ENCODE data around the gene TGIF2.
A peak's percentile ranks its signal among the peaks of the same experiment; 100 is the strongest.

Gene TGIF2

GRCh38 chr20:36582821-36583220 lies 9.4 kb downstream of the TGIF2 start:
- Histone ChIP-seq H3K4me1 (ENCODE audit: insufficient read depth, low read length) (peaks cover 30% of the 10 kb centered on the region), H3K9ac (ENCODE audit: low read depth, low read length) (no peak overlapping the region), H3K9me3 (ENCODE audit: control insufficient read depth, insufficient read depth, low read length) (no peaks in the 10 kb centered on the region), H3K36me3 (ENCODE audit: insufficient read depth, low read length) (peaks cover 6% of the 10 kb centered on the region; the same call in 1 of the 2 replicates)

GRCh38 chr20:36584018-36584481 lies 10.7 kb downstream of the TGIF2 start:
- Histone ChIP-seq H3K9me3 (ENCODE audit: control insufficient read depth, insufficient read depth, low read length) (no peaks in the 10 kb centered on the region), H3K4me1 (ENCODE audit: insufficient read depth, low read length) (peaks cover 30% of the 10 kb centered on the region), H3K9ac (ENCODE audit: low read depth, low read length) (no peak overlapping the region; the same call in 1 of the 2 replicates), H3K36me3 (ENCODE audit: insufficient read depth, low read length) (peaks cover 6% of the 10 kb centered on the region; the same call in 1 of the 2 replicates)

GRCh38 chr20:36585410-36586125 lies 12.2 kb downstream of the TGIF2 start:
- H3K4me1 ChIP-seq (ENCODE audit: insufficient read depth, low read length) = peaks cover 30% of the 10 kb centered on the region
- H3K9ac ChIP-seq (ENCODE audit: low read depth, low read length) = peak overlapping the region; percentile 9
- H3K9me3 ChIP-seq (ENCODE audit: control insufficient read depth, insufficient read depth, low read length) = no peaks in the 10 kb centered on the region
- H3K36me3 ChIP-seq (ENCODE audit: insufficient read depth, low read length) = peaks cover 6% of the 10 kb centered on the region; the same call in 1 of the 2 replicates

GRCh38 chr20:36587388-36588070 lies 14.1 kb downstream of the TGIF2 start:
- Histone ChIP-seq H3K4me1 (ENCODE audit: insufficient read depth, low read length) (peaks cover 30% of the 10 kb centered on the region), H3K9ac (ENCODE audit: low read depth, low read length) (no peak overlapping the region), H3K36me3 (ENCODE audit: insufficient read depth, low read length) (no peaks in the 10 kb centered on the region; the same call in 1 of the 2 replicates), H3K9me3 (ENCODE audit: control insufficient read depth, insufficient read depth, low read length) (no peaks in the 10 kb centered on the region)

- no peaks in the 10 kb centered on the region for H3K9me3 ChIP-seq (ENCODE audit: control insufficient read depth, insufficient read depth, low read length)
- H3K9ac ChIP-seq (ENCODE audit: low read depth, low read length) = no peak overlapping the region
- peaks cover 15% of the 10 kb centered on the region for H3K4me1 ChIP-seq (ENCODE audit: insufficient read depth, low read length)
- H3K36me3 ChIP-seq (ENCODE audit: insufficient read depth, low read length) = peaks cover 5% of the 10 kb centered on the region; the same call in 1 of the 2 replicates
Measured at GRCh38 chr20:36591281-36591680, 17.9 kb downstream of the TGIF2 start.

- Histone ChIP-seq H3K9me3 (ENCODE audit: control insufficient read depth, insufficient read depth, low read length) (no peaks in the 10 kb centered on the region), H3K4me1 (ENCODE audit: insufficient read depth, low read length) (peaks cover 8% of the 10 kb centered on the region), H3K9ac (ENCODE audit: low read depth, low read length) (no peak overlapping the region), H3K36me3 (ENCODE audit: insufficient read depth, low read length) (peaks cover 5% of the 10 kb centered on the region; the same call in 1 of the 2 replicates)
Measured at GRCh38 chr20:36591854-36592641, 18.7 kb downstream of the TGIF2 start.

GRCh38 chr20:36593347-36593929 lies 20.0 kb downstream of the TGIF2 start:
- H3K9ac ChIP-seq (ENCODE audit: low read depth, low read length) = no peak overlapping the region
- H3K36me3 ChIP-seq (ENCODE audit: insufficient read depth, low read length) = 0 out of 2 replicates have a peak, but pooled peaks cover 5% of the 10 kb centered on the region
- H3K9me3 ChIP-seq (ENCODE audit: control insufficient read depth, insufficient read depth, low read length) = no peaks in the 10 kb centered on the region
- peaks cover 8% of the 10 kb centered on the region for H3K4me1 ChIP-seq (ENCODE audit: insufficient read depth, low read length)

GRCh38 chr20:36599912-36600345 lies 26.5 kb downstream of the TGIF2 start:
- H3K36me3 ChIP-seq (ENCODE audit: insufficient read depth, low read length) = no peaks in the 10 kb centered on the region
- H3K9ac ChIP-seq (ENCODE audit: low read depth, low read length) = no peak overlapping the region
- peaks cover 13% of the 10 kb centered on the region for H3K4me1 ChIP-seq (ENCODE audit: insufficient read depth, low read length)
- H3K9me3 ChIP-seq (ENCODE audit: control insufficient read depth, insufficient read depth, low read length) = no peaks in the 10 kb centered on the region

GRCh38 chr20:36601540-36601939 lies 28.1 kb downstream of the TGIF2 start:
- Histone ChIP-seq H3K9me3 (ENCODE audit: control insufficient read depth, insufficient read depth, low read length) (no peaks in the 10 kb centered on the region), H3K36me3 (ENCODE audit: insufficient read depth, low read length) (no peaks in the 10 kb centered on the region), H3K4me1 (ENCODE audit: insufficient read depth, low read length) (peaks cover 14% of the 10 kb centered on the region), H3K9ac (ENCODE audit: low read depth, low read length) (no peak overlapping the region)

- H3K4me1 ChIP-seq (ENCODE audit: insufficient read depth, low read length) = peaks cover 6% of the 10 kb centered on the region
- H3K9me3 ChIP-seq (ENCODE audit: control insufficient read depth, insufficient read depth, low read length) = no peaks in the 10 kb centered on the region
- H3K9ac ChIP-seq (ENCODE audit: low read depth, low read length) = peak overlapping the region; percentile 40
- H3K36me3 ChIP-seq (ENCODE audit: insufficient read depth, low read length) = peaks cover 11% of the 10 kb centered on the region
Measured at GRCh38 chr20:36604952-36605398, 31.6 kb downstream of the TGIF2 start.

GRCh38 chr20:36605399-36606157 lies 32.2 kb downstream of the TGIF2 start, which contains the start of gene RAB5IF:
TSS of gene RAB5IF (plus strand) at chr20:36605779. CDS start at chr20:36605952, 173 bp downstream.
- Histone ChIP-seq H3K9me3 (ENCODE audit: control insufficient read depth, insufficient read depth, low read length) (no peaks in the 10 kb centered on the region), H3K36me3 (ENCODE audit: insufficient read depth, low read length) (peaks cover 11% of the 10 kb centered on the region), H3K4me1 (ENCODE audit: insufficient read depth, low read length) (peaks cover 6% of the 10 kb centered on the region), H3K9ac (ENCODE audit: low read depth, low read length) (peak within 1 kb of the TSS; percentile 96)

- Histone ChIP-seq H3K36me3 (ENCODE audit: insufficient read depth, low read length) (peaks cover 11% of the 10 kb centered on the region), H3K4me1 (ENCODE audit: insufficient read depth, low read length) (peaks cover 6% of the 10 kb centered on the region), H3K9ac (ENCODE audit: low read depth, low read length) (peak overlapping the region; percentile 96), H3K9me3 (ENCODE audit: control insufficient read depth, insufficient read depth, low read length) (no peaks in the 10 kb centered on the region)
Measured at GRCh38 chr20:36606158-36607066, 33.0 kb downstream of the TGIF2 start.
